ENCODE data around the gene NOS1AP.
"Not testable (repeated sequence)": the region's sequence is repeated elsewhere in the genome, so short reads cannot be mapped to it uniquely, and the experiment has no call there.

NOS1AP gene

DNA sequence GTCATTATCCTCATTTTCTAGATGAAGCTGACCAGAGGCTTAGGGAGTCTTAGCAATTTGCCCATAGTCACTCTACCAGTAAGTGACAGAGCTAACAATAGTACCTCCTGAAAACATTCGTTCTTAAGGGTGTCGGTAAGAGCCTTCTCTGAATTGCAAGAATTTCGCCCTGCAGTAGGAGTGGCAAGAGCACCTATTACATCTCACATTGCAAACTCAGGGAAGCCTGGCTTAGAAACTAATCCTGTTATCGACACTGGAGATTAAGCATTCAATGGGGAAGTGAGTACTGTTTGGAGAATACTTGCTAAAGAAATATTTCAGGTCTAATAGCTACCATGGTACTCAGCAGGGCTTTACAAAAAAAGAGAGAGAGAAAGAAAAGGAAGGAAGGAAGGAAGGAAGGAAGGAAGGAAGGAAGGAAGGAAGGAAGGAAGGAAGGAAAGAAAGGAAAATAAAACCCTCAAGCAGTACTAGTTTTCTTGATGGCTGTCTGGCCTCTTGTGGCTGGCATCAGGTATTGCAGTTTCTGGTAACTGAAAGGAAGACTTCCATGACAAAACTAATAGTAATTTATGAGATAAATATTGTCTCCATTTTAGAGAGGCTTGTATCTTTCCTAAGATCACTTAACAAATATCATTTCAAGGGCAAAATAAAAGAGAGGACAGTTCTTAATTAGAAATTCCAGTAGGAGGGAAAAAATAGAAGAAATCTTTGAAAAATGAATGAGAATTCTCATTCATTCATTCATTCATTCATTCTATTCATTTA is 322.5 kb downstream of the NOS1AP start:
- in situ Hi-C loops (cut with MboI; ENCODE audit: low sequenced_read_pairs), result no loop called here

DNA sequence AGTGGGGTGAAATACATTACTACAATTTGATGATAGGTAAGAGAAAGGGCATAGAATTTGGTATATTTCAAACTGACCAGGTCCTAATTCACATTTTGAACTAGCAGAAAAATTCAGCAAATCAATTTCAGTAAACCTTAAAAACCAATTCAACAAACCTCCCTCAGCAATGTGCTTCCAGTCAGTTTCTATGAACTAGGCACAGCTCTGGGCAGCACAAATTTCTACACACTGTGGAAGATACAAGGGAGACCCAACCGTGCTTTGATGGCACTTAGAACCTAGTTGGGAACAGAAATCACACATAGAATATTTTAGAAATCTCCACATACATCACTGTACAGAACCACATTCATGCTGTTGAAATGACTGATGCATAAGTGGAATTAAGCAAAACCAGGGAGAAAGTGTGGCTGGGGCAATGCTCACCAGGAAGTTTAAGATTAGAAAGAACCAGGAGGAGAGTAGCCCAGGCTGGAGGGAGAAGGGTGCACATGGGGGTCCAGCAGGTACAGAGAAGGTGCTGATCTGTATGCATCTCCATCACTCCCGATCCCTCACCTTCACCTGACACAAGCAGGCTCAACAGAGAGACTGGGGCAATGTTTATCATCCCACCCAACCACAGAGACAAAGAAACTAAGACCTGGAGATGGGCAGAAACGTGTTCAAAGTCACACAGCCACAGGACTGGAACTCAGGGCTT is 326.9 kb downstream of the NOS1AP start:
- in situ Hi-C loops (cut with MboI; ENCODE audit: low sequenced_read_pairs), result no loop called here

DNA sequence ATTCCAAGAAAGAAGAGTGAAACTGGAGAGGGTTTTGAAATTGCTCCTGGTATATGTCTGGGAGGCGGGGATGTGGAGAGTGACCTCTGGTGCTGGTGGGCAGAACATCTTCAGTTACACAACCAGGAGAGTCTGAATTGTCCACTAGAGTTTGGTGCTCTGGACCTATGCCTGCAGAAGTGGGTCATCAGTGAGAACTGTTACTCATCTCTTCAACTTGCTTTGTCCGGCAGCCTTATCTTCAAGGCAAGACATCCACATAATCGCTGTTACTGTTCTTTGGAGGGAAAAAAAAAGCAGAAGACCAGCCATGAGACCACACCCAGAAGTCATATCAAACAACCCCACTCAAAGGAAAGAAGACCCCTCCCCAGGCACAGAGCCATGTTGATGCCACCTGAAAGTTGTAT is 327.6 kb downstream of the NOS1AP start:
- in situ Hi-C loops (cut with MboI; ENCODE audit: low sequenced_read_pairs), result no loop called here

DNA sequence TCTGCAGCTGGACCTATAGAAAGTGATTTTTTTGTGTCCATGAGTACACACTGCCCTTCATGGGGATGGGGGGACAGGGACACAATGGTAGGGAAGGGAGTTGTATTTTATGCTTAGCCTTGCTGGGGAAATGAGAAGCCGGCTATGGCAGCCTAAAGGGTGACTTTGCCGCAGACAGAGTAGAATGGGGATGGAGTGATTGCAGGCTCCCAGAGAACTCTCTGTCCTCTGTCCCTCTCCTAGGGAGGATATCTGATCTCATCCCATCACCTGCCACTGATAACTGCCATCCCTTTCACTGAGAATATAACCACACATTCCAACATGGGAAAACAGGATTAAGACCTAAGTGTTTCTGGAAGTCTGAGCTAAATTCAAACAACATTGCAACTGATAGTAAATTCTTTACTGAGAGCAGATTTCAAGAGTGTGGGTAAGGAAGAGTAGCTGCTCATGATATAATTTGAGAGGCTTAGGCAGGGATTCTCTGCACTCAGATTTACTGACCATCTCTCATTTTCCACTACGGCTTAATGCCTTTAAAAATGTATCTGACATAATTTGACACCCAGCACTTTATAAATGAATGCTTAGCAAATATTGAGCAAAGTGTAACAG is 328.6 kb downstream of the NOS1AP start:
- in situ Hi-C loops (cut with MboI; ENCODE audit: low sequenced_read_pairs), result no loop called here

DNA sequence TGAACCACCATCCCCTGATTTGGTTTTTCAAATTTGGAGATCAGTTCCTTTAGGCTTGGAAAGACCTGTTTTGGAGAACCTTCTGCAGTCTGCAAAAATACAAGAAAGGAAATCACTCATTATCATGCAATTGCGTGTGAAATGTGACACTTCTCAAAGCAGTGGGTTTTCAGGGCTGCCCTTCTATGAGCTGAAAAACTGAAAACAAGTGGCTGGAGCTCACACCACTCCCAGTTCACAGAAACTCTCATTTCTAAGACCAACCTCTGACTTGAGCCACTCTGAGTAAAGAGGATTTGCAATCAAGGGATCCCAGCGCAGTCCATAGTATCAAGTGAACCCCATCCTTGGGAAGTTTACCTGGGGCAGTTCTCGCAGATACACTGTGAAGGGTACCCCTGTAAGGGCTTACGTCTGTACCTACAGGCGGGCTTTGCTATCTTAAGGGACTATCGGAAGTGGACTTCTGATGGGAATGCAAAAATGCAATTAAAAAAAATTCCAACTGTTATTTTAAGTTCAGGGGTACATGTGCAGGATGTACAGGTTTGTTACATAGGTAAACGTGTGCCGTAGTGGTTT is 329.6 kb downstream of the NOS1AP start:
- in situ Hi-C loops (cut with MboI; ENCODE audit: low sequenced_read_pairs), result no loop called here

DNA sequence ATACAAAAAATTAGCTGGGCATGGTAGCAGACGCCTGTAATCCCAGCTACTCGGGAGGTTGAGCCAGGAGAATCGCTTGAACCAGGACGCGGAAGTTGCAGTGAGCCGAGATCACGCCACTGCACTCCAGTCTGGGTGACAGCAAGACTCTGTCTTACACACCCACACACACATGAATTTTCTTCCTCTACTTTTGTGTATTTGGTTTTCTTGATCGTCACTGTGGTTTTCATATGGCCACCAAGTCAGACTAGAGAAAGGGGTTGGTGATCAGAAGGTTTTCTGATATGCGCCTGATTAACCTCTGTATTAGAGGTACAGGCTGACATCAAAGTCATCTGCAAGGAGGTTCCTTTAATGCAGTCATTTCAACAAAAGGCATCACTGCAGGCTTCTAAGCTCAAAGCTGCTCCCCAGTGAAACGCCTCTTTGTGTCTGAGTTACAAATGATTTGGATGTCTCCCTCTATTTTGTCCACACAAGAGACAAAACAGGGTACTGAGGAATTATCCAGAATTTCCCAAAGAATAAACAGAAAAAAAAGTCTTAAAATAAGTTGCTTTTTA is 331.4 kb downstream of the NOS1AP start:
- in situ Hi-C loops (cut with MboI; ENCODE audit: low sequenced_read_pairs), result no loop called here

DNA sequence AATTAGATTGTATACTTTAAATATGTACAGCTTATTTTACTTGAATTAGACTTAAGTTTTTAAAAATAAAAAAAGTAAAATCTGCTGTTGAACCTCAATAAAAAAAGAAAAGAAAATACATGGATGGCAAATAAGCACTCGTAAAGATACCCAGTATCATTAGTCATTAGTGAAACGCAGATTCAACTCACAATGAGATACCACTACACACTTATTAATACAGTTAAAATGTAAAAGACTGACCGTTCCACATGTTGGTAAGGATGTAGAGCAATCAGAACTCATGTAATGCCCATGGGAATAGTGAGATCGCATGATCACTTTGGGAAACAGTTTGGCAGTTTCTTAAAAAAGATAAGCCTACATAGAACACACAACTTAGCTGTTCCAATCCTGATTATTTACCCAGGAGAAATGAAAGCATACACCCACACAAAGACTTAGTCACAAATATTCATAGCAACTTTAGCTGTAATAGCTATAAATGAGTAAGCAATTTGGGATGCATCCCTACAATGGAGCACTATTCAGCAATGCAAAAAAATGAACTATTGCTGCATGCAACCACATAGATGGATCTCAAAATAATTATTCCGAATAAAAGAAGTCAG is 335.2 kb downstream of the NOS1AP start:
- in situ Hi-C loops (cut with MboI; ENCODE audit: low sequenced_read_pairs), result no loop called here

DNA sequence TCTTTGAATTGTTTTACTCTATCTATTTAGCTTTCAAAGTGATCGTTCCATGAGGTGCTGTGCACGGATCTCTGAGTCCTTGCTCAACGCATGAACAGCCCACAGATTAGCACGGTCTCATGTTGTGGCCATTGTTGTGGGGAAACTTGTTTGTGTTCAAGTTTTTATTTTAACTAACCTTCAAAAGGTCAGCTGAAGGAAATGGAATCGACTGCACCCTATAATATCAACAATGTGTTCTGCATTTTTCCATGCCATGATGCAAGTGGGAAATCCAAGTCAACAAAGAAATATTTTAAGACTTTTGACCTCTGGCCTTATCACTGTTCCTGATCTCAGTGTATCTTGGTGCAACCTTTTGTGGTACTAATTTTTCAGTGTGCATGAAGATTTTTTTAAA is 336.3 kb downstream of the NOS1AP start:
- in situ Hi-C loops (cut with MboI; ENCODE audit: low sequenced_read_pairs), result no loop called here

DNA sequence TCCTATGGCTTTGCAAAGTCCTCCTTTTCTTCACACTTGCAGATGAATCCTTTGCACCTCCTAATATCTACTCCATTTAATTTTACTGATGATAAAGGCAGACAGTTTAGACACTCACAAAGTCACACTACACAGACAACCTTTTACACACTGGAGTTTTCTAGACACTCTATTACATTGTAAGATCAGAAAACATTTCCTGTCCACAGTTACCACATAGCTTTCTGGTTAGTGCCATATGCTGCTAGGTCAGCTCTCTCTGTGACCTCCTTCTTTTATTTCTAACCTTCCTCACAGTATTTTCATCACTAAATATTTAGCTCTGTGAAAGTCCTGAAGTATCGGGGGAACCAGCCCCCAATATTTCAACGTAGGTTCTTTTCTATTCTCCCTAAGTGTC is 337.3 kb downstream of the NOS1AP start:
- in situ Hi-C loops (cut with MboI; ENCODE audit: low sequenced_read_pairs), result no loop called here

DNA sequence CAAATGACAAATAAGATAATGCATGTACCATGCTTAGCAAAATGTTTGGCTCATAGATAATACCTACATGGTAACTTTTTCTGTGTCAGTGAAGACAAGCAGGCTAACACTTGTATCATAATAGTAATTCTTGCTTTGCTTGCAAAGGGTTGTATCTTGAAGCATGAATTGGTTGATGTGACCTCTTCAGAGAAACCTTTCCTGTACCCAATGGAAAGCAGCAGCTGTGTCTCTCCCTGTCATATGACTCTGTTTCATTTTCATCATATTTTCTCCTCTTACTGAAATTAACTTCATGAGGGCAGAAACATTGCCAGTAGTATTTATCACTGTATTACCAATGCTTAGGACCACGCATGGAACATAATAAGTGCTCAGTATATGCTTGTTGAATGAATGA is 338.0 kb downstream of the NOS1AP start:
- in situ Hi-C loops (cut with MboI; ENCODE audit: low sequenced_read_pairs), result no loop called here

DNA sequence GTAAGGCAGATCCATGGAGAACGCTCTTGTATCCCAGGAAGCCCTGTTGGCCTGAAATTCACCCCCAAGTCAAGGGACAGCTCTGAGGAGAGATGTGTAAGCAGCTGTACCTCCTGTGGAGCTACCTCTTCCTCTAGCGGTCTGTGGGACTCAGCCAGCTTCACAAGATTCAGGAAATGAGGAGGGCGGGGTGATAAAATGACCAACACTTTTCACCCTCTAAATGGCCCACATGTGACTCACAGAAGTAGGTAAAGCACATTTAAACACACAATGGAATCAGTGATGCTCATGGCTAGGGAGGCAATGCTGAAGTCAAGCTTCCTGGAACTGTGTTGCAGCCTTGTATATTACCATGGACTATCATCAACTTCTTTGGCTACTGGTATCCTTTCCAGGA is 342.5 kb downstream of the NOS1AP start, which contains the start of gene SH2D1B:
TSS of gene SH2D1B (minus strand) at position 135 of the 400 bp plus-strand sequence. CDS start at position 15, 120 bp downstream.
- in situ Hi-C loops (cut with MboI; ENCODE audit: low sequenced_read_pairs), result no loop called here

DNA sequence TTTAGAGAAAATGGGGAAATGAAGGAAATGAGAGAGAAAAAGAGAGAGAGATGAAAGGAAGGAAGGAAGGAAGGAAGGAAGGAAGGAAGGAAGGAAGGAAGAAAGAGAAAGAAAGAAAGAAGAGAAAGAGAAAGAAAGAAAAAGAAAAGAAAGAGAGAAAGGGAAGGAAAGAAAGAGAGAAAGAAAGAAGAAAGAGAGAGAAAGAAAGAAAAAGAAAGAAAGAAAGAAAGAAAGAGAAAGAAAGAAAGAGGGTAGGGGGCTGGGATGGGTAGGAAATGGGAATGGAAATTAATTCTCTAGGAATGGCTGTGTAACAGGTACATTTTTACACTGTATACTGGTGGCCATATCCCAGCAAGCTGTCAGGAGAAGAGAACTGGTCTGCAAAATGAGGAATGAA is 346.7 kb downstream of the NOS1AP start:
- in situ Hi-C loops (cut with MboI; ENCODE audit: low sequenced_read_pairs), result no loop called here

DNA sequence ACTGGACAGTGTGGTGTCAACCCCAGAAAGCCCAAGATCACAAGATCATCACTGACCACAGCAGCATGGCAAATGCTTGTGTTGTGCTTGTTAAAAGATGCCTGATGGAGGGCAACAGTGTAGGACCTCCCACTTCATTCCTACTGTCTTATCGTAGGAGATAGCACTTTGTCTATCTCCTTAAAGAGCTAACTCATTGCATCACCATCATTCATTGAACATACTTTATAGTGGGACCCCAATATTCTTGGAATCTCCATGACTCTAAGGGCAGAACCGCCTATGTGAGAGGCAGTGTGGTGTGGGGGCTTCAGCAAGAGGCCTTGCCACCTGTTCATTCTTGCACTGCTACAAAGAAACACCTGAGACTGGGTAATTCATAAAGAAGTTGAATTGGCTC is 347.4 kb downstream of the NOS1AP start:
- in situ Hi-C loops (cut with MboI; ENCODE audit: low sequenced_read_pairs), result no loop called here

DNA sequence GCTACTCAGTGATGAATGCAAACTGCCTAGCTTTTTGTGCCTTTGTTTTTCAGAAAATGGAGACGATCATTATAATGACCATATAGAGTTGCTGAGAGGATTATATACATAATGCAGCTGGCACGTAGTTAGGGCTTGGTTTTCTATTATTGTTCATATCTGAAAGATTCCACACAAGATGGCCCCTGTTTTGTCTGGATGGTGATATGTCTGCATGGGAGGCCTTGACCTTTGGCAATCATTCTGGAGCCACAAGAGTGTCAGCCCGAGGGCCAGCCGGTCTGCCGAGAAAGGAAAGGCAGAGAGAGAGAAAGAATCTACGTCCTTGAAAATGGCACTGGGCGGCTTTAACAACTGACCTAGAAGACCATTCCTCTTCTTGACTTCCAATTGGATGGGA is 348.2 kb downstream of the NOS1AP start:
- in situ Hi-C loops (cut with MboI; ENCODE audit: low sequenced_read_pairs), result no loop called here

DNA sequence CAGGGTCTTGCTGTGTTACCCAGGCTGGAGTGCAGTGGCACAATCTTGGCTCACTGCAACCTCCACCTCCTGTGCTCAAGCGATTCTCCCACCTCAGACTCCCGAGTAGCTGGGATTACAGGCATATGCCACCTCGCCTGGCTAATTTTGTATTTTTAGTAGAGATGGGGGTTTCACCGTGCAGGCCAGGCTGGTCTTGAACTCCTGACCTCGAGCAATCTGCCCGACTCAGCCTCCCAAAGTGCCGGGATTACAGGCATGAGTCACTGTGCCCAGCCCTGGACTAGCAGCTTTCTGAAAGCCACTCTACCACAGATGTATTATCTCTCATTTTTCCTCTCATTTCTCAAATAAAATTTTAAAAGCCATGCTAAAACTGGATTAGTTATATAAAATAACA is 349.1 kb downstream of the NOS1AP start:
- in situ Hi-C loops (cut with MboI; ENCODE audit: low sequenced_read_pairs), result not testable (repeated sequence)

DNA sequence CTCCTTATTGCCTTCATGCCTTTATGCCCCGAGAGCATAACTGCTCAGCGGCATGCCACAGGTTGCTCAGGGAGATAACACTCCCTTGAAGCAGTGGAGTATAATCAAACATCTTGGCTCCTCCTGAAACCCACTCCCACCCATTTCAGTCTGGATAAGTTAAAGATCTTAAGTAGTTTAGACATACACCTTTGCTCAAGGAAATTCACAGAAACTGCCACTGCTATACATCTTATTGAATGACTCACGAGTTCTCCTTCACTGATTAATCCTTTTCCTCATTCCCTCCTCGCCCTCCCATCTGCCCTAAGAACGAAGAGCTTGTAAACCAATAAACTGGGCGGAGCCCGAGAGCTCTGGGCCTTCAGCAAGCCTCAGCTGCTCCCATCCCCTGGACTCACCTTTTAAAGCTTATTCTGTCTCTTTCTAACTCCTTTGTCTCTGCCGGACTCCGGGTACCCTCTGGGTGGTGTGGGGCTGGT is 350.0 kb downstream of the NOS1AP start:
- in situ Hi-C loops (cut with MboI; ENCODE audit: low sequenced_read_pairs), result not testable (repeated sequence)

All from HL-60/S4 treated with retinoic acid at 250 ng/mL for 4 days and 3 days (cell line).